Gastrocnemius medialis (tissue), 4 donors: ENCODE results near the gene TP53RK. TPM values are rescaled to one million over a fixed set of nuclear protein-coding genes. Genes with fewer than 3 reads are reported as not detected.
"Not testable (repeated sequence)": the region's sequence is repeated elsewhere in the genome, so short reads cannot be mapped to it uniquely, and the experiment has no call there.

Source experiments
- ATAC-seq, 2 donors: fragments of 150-250 bp; one replicate each; pipeline ENCODE4 v1.9.1; 2016
- DNase-seq, 2 donors: peaks; one replicate each; pipeline ENCODE4 v3.0.0-alpha.2; 2019
- H3K27ac ChIP-seq, 4 donors: fragments of 200-600 bp; sonication (generic); 1 replicate in 1 of 4; 2 replicates in 3 of 4; pipeline ENCODE4 v1.5.1; 2016 to 2018; ENCODE audit warnings: mild to moderate bottlenecking in 2 of 4, moderate library complexity in 1 of 4
- H3K27me3 ChIP-seq, 3 donors: fragments of 200-600 bp; sonication (generic) in 2 of 3; 1 replicate in 1 of 3; 2 replicates in 2 of 3; pipeline versions ENCODE4 v1.5.1 to v1.6.0; 2016 to 2019; ENCODE audit warnings: mild to moderate bottlenecking in 1 of 3, moderate library complexity in 1 of 3
- H3K36me3 ChIP-seq, 2 donors: fragments of 200-600 bp; sonication (generic) in 1 of 2; one replicate each; pipeline ENCODE4 v1.5.1; 2017 to 2018
- H3K4me1 ChIP-seq, 2 donors: fragments of 200-600 bp; sonication (generic) in 1 of 2; one replicate each; pipeline ENCODE4 v1.5.1; 2016 to 2017; ENCODE audit warnings: mild to moderate bottlenecking in 2 of 2
- H3K4me3 ChIP-seq, 4 donors: fragments of 200-600 bp; sonication (generic) in 3 of 4; 1 replicate in 1 of 4; 2 replicates in 3 of 4; pipeline ENCODE4 v1.5.1; 2016 to 2019; ENCODE audit warnings: mild to moderate bottlenecking in 2 of 4
- H3K9me3 ChIP-seq, 3 donors: fragments of 200-600 bp; sonication (generic) in 2 of 3; 1 replicate in 1 of 3; 2 replicates in 2 of 3; pipeline ENCODE4 v1.5.1; 2016 to 2019
- CTCF ChIP-seq, 5 experiments: fragments of 450-650 bp in 3 of 5; fragments of 200-600 bp in 2 of 5; sonication (generic) in 2 of 5; IDR thresholded peaks in 4 of 5; conservative IDR thresholded peaks in 1 of 5; 1 replicate in 4 of 5; 2 replicates in 1 of 5; pipeline ENCODE4 v1.5.1; 2016 to 2019; ENCODE audit warnings: antibody characterized with exemption in 5 of 5, mild to moderate bottlenecking in 3 of 5, moderate library complexity in 3 of 5
- POLR2A ChIP-seq, 2 donors: fragments of 450-650 bp; IDR thresholded peaks; one replicate each; pipeline ENCODE4 v1.6.1; 2017; ENCODE audit warnings: antibody characterized with exemption in 2 of 2, mild to moderate bottlenecking in 2 of 2, moderate library complexity in 2 of 2
- in situ Hi-C, 4 donors: fragments of 200-750 bp; cut with MboI; loops; one replicate each; pipeline versions ENCODE4 v1.15.0 to v1.8.0; 2017; ENCODE audit warnings: low sequenced_read_pairs in 4 of 4
- intact Hi-C: fragments of 100-400 bp; cut with DNase I; formaldehyde crosslinking; loops from one replicate; pipeline ENCODE4 v1.15.1; 2023; ENCODE audit warnings: low total_unique reads
- total RNA-seq, 4 donors: library from RNA; depleted of rRNA; stranded (reverse); fragments of >200 nt; gene quantifications; one replicate each; pipeline versions ENCODE4 v1.1.0 to v1.2.3, GENCODE V29; 2016

TP53RK gene
- total RNA-seq, 4 donors from 2014 or later: 8.3 to 17.7 (median 10.9) TPM

DNA sequence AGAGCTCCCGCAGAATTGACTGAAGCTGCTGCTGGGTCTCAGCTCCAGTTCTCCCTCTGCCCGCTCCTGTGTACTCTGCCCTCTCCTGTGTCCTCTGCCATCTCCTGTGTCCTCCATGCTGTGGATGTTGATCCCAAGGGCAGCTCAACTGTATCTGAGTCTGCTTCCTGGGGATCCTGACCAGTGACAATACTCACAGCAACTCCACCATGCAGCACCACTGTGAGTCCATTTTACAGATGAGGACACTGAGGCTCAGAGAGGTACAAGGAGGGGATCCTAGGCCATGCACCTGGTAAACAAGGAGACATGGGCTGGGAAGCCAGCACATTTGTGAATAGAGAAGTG lies 8.6 kb downstream of the TP53RK start:
- no peaks in the 10 kb centered on the region for H3K27me3 ChIP-seq
- no peak overlapping the region for H3K27ac ChIP-seq
- intact Hi-C loops: no loop called here
- DNase-seq (no peak), ATAC-seq (no peak)
- in situ Hi-C loops: no loop called here
- no peaks in the 10 kb centered on the region for H3K36me3 ChIP-seq
- no peak overlapping the region for H3K4me3 ChIP-seq
- H3K9me3 ChIP-seq: no peaks in the 10 kb centered on the region
- peaks cover 15 to 17% of the 10 kb centered on the region in 2 donors for H3K4me1 ChIP-seq
- TF ChIP-seq CTCF (IDR thresholded peaks at IDR 0.05 in 4 of 5, conservative IDR thresholded peaks at IDR 0.05 in 1 of 5): no peak
- TF ChIP-seq POLR2A (IDR thresholded peaks at IDR 0.05): no peak

GRCh38 chr20:46678516-46678915 lies 10.7 kb downstream of the TP53RK start:
- no peak for ATAC-seq
- no peaks in the 10 kb centered on the region for H3K36me3 ChIP-seq
- H3K9me3 ChIP-seq: no peaks in the 10 kb centered on the region
- no peak for TF ChIP-seq CTCF (IDR thresholded peaks at IDR 0.05 in 4 of 5, conservative IDR thresholded peaks at IDR 0.05 in 1 of 5)
- TF ChIP-seq POLR2A (IDR thresholded peaks at IDR 0.05): no peak
- DNase-seq: no peak
- intact Hi-C loops (no loop called here), in situ Hi-C loops (no loop called here)
- no peak overlapping the region for H3K27ac ChIP-seq
- H3K4me3 ChIP-seq: no peak overlapping the region
- peaks cover 7 to 8% of the 10 kb centered on the region in 2 donors for H3K4me1 ChIP-seq
- H3K27me3 ChIP-seq: no peaks in the 10 kb centered on the region

DNA sequence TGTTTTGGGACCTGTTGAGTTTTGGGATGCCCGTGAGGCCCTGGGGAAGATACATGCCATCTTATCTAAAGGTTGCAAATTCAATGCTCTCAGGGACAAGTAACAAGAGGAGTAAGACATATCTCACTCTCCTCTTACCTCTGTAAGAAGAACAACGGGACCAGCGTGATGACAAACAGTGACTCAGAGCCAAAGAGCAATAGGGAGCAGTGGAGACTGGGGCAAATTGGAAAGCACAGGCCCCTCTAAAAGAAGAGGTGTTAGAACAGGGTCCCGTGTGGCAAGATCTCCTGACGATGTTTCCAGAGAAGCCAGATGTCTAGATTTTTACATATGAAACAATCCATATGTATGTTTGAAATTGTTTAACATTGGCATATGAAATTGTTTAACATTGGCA lies 11.6 kb downstream of the TP53RK start:
- H3K4me1 ChIP-seq: no peaks in the 10 kb centered on the region
- H3K4me3 ChIP-seq: no peak overlapping the region
- in situ Hi-C loops: no loop called here
- ATAC-seq (no peak), DNase-seq (no peak)
- no peaks in the 10 kb centered on the region for H3K27me3 ChIP-seq
- no peaks in the 10 kb centered on the region for H3K9me3 ChIP-seq
- no peaks in the 10 kb centered on the region for H3K36me3 ChIP-seq
- TF ChIP-seq POLR2A (IDR thresholded peaks at IDR 0.05) (no peak), CTCF (IDR thresholded peaks at IDR 0.05 in 4 of 5, conservative IDR thresholded peaks at IDR 0.05 in 1 of 5) (no peak)
- H3K27ac ChIP-seq: no peak overlapping the region
- intact Hi-C loops: no loop called here

DNA sequence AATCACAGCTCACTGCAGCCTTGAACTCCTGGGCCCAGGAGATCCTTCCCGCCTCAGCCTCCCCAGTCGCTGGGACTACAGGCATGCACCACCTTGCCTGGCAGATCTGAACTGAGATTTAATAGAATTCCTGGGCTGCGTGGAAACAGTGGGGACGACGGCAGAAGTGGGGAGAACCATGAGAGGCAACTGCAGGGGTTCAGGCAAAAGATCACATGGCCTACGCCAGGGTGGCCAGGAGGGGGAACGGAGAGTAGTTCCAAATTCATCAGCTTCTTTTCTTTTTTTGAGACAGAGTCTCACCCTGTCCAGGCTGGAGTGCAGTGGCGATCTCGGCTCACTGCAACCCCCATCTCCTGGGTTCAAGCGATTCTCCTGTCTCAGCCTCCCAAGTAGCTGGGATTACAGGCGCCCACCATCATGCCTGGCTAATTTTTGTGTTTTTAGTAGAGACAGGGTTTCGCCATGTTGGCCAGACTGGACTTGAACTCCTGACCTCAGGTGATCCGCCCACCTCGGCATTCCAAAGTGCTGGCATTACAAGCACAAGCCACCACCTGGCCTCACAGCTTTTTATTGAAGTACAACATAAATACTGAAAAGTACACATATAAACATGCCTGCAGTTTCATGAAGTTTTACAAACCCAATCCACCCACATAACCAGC lies 12.5 kb downstream of the TP53RK start:
- H3K36me3 ChIP-seq, ATAC-seq, intact Hi-C loops, H3K4me1 ChIP-seq, H3K27ac ChIP-seq, H3K27me3 ChIP-seq, H3K9me3 ChIP-seq, DNase-seq, in situ Hi-C loops, H3K4me3 ChIP-seq: not testable (repeated sequence)

GRCh38 chr20:46674253-46675083 lies 14.8 kb downstream of the TP53RK start:
- Histone ChIP-seq H3K36me3 (no peaks in the 10 kb centered on the region), H3K27me3 (no peaks in the 10 kb centered on the region), H3K9me3 (peaks cover 0 to 6% (median 0%) of the 10 kb centered on the region in 3 donors), H3K27ac (no peak overlapping the region), H3K4me1 (no peaks in the 10 kb centered on the region), H3K4me3 (no peak overlapping the region)
- intact Hi-C loops: no loop called here
- DNase-seq (no peak), ATAC-seq (no peak)
- in situ Hi-C loops: no loop called here
- TF ChIP-seq POLR2A (IDR thresholded peaks at IDR 0.05) (no peak), CTCF (IDR thresholded peaks at IDR 0.05 in 4 of 5, conservative IDR thresholded peaks at IDR 0.05 in 1 of 5) (no peak)
